Measurements from ENCODE around the gene POLE. TPM values are rescaled to one million over a fixed set of nuclear protein-coding genes. Genes with fewer than 3 reads are reported as not detected.

Gene POLE
- total RNA-seq (2022; extraction: Qiagen RNA extraction), result 44.7 to 53.5 TPM (median 51.4 TPM) in 5 replicates

GRCh38 chr12:132687211-132688164 lies at the start of gene POLE, which contains the start of gene PXMP2:
TSS of gene POLE (minus strand) at chr12:132687342. CDS start at chr12:132687315, 27 bp downstream.
TSS of gene PXMP2 (plus strand) at chr12:132687587. CDS start at chr12:132687671, 84 bp downstream.

GRCh38 chr12:132710405-132711079 lies 23.4 kb upstream of the POLE start, which contains the start of gene PGAM5:
TSS of gene PGAM5 (plus strand) at chr12:132710842. CDS start at chr12:132710877, 35 bp downstream.

GRCh38 chr12:132618683-132619043 lies 68.5 kb downstream of the POLE start, which contains the start of gene P2RX2:
TSS of gene P2RX2 (plus strand) at chr12:132618776. CDS start at chr12:132618817, 41 bp downstream.

GRCh38 chr12:132610051-132610759 lies 76.9 kb downstream of the POLE start, which contains the start of gene LRCOL1:
TSS of gene LRCOL1 (minus strand) at chr12:132610582. CDS start at chr12:132606251, 4,331 bp downstream.

Other genes starting within 250 kb of the POLE start
- gene FBRSL1, start 197.2 kb downstream of the POLE start, total RNA-seq (2022; extraction: Qiagen RNA extraction), result 70.8 to 104 TPM (median 90.5 TPM) in 5 replicates
- not detected in 5 replicates for gene LRCOL1, start 76.8 kb downstream of the POLE start, total RNA-seq (2022; extraction: Qiagen RNA extraction)
- not detected in 5 replicates for gene P2RX2, start 68.6 kb downstream of the POLE start, total RNA-seq (2022; extraction: Qiagen RNA extraction)
- gene PXMP2, start 245 bp upstream of the POLE start, total RNA-seq (2022; extraction: Qiagen RNA extraction), result 20.6 to 33.5 TPM (median 31.9 TPM) in 5 replicates
- gene PGAM5, start 23.5 kb upstream of the POLE start, total RNA-seq (2022; extraction: Qiagen RNA extraction), result 40.9 to 57.4 TPM (median 56.6 TPM) in 5 replicates
- gene ANKLE2, start 74.5 kb upstream of the POLE start, total RNA-seq (2022; extraction: Qiagen RNA extraction), result 67.9 to 82.6 TPM (median 78.2 TPM) in 5 replicates
- gene GOLGA3, start 141.5 kb upstream of the POLE start, total RNA-seq (2022; extraction: Qiagen RNA extraction), result 18.3 to 22.4 TPM (median 21.2 TPM) in 5 replicates
- gene CHFR, start 200.3 kb upstream of the POLE start, total RNA-seq (2022; extraction: Qiagen RNA extraction), result 19.4 to 25.1 TPM (median 22.4 TPM) in 5 replicates